ENCODE results near the gene CRYM.

Gene CRYM

DNA sequence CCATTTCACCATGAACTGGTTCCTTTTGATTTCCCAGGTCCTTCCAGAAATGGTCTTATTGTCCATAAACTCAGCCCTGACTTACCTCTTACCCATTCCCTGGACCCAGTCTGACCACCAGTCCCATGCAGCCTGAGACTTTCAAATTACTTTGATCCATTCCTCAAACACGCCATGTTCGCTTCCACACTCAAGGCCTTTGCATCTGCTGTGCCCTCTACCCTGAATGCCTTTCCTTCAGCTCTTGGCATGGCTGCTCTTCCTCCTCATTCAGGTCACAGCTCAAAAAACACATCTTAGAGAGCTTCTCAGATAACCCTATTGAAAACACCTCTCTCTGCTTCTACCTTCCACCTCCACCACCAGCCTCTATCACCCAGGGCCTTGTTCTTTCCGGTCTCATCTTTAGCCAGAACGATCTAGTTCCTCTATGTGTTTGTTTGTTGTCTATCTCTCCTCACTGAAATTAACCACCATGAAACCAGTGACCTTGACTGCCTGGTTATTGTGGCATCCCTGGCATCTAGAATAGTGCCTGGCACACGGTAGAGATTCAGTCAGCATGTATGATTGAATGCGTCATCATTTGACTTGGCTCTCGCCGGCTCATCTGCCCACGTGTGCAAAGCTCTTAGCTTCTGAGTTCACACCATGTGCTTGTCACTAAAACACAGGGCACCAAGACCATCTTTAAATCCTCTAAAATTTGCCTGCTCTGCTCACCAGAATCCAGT lies 12.8 kb downstream of the CRYM start:
- POLR2A ChIA-PET: no interaction called here
- TF ChIP-seq, protein P1, sequence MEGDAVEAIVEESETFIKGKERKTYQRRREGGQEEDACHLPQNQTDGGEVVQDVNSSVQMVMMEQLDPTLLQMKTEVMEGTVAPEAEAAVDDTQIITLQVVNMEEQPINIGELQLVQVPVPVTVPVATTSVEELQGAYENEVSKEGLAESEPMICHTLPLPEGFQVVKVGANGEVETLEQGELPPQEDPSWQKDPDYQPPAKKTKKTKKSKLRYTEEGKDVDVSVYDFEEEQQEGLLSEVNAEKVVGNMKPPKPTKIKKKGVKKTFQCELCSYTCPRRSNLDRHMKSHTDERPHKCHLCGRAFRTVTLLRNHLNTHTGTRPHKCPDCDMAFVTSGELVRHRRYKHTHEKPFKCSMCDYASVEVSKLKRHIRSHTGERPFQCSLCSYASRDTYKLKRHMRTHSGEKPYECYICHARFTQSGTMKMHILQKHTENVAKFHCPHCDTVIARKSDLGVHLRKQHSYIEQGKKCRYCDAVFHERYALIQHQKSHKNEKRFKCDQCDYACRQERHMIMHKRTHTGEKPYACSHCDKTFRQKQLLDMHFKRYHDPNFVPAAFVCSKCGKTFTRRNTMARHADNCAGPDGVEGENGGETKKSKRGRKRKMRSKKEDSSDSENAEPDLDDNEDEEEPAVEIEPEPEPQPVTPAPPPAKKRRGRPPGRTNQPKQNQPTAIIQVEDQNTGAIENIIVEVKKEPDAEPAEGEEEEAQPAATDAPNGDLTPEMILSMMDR (IDR thresholded peaks at IDR 0.05; ENCODE audit: control extremely low read depth, extremely low read depth, low read depth, missing control alignments): no peak
- CTCF ChIA-PET: interaction anchor here (1.0 to 4.1 kb wide), 6 partner anchors 11 to 108 kb away, joined by 3 to 12 read pairs (median 3); no protein-coding TSS in a partner anchor
- DNase-seq (ENCODE audit: extremely low spot score): no peak

DNA sequence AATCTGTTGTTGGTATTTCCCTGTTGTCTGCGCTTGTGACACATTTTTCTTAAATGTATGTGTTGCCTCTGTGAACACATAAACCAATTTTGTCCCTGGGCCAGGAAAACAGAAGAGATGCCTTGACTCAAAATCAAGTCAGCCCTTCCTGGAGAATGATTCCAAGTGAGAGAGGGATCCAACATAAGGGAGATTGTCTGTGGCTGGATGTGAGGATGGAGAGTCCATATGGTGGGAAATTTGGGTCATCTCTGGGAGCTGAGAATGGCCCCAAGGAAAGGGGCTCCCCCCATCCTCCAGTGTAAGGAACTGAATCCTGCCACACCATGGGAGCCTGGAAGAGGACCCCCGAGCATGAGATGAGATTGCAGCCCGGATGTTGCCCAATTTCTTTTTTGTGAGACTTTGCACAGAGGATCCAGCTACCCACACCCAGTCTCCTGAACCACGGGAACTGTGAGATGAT lies 13.5 kb downstream of the CRYM start:
- ChIA-PET CTCF (interaction anchor here (1.0 to 1.4 kb wide), 3 partner anchors 13 to 76 kb away, joined by 3 to 4 read pairs (median 3); no protein-coding TSS in a partner anchor), POLR2A (no interaction called here)
- TF ChIP-seq, protein P1 (IDR thresholded peaks at IDR 0.05; ENCODE audit: control extremely low read depth, extremely low read depth, low read depth, missing control alignments): no peak
- no peak for DNase-seq (ENCODE audit: extremely low spot score)

DNA sequence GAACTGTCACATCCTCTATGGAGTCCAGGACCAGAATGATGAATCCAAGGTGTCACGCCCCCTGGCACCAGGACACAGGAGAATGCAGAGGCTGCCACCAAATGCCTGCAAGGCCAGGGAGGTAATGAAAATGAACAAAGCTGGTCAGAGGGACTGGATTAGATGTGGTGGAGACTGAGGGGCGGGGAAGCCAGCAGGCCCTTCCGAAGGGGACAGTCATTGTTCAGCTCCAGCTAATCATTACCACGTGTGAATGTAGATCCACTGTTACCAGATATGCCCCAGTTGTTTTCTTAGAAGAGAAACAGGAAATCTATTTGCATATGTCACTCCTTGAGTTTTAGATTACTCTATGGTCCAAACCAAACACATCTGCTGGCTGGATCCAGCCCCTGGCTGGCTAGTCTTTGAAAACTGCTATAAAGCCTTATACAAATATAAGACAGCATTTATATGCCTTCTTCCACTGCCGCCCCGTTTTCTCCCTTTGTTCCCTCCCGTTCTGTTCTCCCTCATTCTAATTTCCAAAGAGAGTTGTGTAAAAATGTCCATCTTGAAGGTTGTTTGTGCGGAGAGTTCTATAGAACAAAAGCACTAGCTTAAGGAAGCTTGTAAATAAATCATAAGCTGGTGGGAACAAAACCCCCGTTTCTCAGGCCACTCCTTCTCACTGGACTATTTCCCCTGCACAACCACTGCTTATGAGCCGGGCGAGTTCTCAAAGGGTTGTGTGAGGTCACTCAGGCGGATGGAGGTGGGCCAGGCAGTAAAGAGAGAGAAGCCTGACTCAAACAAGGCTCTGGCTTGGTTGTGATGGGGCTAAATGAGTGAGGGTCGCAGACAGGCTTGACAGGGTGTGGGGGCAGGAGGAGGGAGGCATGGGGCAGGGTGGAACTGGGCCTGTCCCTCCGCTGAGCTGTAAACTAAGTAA lies 14.2 kb downstream of the CRYM start:
- ChIA-PET POLR2A (no interaction called here), CTCF (interaction anchor here (1.0 to 1.4 kb wide), 3 partner anchors 14 to 75 kb away, joined by 3 to 4 read pairs (median 3); no protein-coding TSS in a partner anchor)
- peak; percentile 77 for DNase-seq (ENCODE audit: extremely low spot score)
- TF ChIP-seq, protein P1 (IDR thresholded peaks at IDR 0.05; ENCODE audit: control extremely low read depth, extremely low read depth, low read depth, missing control alignments): no peak

DNA sequence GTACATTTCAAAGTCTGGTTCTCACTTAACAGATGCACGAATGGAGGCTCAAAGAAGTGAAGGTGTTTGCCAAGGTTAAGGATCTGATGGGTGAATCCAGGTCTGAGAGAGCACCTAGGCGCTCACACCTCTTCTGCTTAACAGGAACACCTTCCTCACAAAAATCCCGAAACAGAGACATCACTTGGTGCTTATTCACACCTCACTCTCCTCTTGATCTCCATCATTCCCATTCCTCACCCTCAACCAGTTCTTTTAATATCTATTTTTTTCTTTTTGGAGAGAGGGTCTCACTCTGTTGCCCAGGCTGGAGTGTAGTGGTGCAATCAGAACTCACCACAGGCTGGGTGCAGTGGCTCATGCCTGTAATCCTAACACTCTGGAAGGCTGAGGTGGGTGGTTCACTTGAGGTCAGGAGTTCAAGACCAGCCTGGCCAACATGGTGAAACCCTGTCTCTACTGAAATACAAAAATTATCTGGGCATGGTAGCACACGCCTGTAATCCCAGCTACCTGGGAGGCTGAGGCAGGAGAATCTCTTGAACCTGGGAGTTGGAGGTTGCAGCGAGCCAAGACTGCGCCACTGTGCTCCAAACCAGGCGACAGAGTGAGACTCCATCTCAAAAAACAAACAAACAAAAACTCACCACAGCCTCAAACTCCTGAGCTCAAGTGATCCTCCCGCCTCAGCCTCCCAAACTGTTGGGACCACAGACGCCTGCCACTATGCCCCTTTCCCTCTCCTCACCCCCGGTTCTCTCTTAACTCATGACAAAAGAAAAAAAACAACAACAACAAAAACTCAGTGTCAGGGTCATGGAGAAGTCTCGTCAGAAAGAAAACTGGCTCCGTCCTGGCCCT lies 15.1 kb downstream of the CRYM start:
- ChIA-PET POLR2A (no interaction called here), CTCF (interaction anchor here (1.3 kb wide), 1 partner anchor 14 kb away, joined by 3 read pairs; no protein-coding TSS in a partner anchor)
- TF ChIP-seq, protein P1 (IDR thresholded peaks at IDR 0.05; ENCODE audit: control extremely low read depth, extremely low read depth, low read depth, missing control alignments): no peak
- no peak for DNase-seq (ENCODE audit: extremely low spot score)

DNA sequence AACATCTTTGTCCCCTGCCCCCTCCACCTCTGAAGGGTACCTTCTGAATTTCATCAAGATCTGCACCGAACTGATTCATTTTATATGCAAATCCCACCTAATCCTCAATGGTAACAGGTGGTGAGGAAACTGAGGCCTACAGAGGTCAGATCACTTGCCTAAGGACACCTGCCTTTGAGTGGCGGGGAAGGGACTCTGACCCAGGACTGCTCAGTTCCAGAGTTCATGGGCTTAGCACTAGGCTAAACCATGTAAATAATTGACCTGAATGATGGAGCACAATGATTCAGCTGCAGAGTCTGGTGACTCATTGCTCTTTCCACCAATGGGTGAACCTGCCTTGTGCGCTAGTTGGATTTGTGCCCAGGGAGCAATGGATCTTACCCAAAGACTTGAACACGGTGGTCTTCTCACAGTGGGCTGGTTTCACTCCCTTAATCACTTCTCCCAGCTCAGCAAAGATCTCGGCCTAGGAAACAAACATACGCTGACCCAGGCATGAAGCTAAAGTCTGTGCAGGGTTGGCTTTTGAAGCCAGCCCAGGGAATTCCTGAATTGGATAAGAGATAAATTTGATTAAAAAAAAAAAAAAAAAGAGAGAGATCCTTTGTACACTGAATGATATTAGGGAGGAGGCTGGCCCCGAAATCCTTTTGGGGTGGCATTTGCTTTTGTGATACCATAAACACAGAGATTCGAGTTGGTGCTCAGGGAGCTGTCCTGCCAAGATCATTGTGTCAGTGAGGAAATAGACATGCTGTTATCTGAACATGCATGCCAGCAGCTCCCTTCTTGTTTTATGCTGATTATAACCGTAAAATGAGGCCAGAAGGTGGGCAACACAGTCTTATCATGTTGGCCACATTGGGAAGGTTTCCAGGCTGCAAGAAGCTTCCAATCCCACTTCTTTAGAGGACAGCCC lies 17.0 kb downstream of the CRYM start:
- TF ChIP-seq, protein P1 (IDR thresholded peaks at IDR 0.05; ENCODE audit: control extremely low read depth, extremely low read depth, low read depth, missing control alignments): no peak
- DNase-seq (ENCODE audit: extremely low spot score): no peak
- ChIA-PET CTCF (no interaction called here), POLR2A (interaction anchor here (0.7 kb wide), 1 partner anchor 56 kb away, joined by 6 read pairs; no protein-coding TSS in a partner anchor)

Measured in GM10248 (cell line).